NCI-H2081 (cell line): ENCODE data around the gene CNOT1.
"Not testable (repeated sequence)": the region's sequence is repeated elsewhere in the genome, so short reads cannot be mapped to it uniquely, and the experiment has no call there.

ENCODE experiments used
- DNase-seq, 2 experiments: peaks; one replicate each; lab custom pipeline; 2025; lab: John Stamatoyannopoulos, UW

Gene CNOT1

DNA sequence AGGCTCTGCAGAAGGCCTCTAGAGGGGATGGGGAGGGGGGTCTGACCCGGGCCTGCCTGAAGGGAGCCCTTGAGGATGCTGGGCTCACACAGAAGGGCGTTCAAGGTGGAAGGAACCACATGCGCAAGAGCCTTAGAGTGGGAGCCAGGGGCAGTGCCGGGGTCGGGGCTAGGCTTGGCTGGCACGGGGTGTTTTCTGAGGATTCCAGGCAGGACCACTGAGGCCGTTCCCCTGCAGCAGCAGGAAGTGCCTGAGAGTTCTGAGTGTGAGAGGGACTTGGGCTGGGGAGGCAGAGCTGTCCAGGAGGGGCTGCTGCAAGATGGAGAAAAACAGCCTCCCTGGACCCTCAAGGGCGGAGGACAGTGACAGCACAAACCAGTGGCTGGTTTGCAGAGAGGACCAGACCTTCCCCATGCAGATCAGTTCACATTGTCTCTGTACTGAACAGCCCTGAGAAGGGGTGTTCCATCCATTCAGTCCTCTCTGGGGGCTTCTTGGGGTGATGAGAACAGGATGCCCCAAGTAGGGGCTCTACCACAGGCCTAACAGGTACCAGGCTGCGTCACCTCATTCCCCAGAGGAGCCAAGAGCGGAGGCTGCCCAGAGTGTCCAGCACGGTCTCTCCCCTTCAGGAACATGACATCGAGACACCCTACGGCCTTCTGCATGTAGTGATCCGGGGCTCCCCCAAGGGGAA lies 126.3 kb downstream of the CNOT1 start:
- no peak for DNase-seq

DNA sequence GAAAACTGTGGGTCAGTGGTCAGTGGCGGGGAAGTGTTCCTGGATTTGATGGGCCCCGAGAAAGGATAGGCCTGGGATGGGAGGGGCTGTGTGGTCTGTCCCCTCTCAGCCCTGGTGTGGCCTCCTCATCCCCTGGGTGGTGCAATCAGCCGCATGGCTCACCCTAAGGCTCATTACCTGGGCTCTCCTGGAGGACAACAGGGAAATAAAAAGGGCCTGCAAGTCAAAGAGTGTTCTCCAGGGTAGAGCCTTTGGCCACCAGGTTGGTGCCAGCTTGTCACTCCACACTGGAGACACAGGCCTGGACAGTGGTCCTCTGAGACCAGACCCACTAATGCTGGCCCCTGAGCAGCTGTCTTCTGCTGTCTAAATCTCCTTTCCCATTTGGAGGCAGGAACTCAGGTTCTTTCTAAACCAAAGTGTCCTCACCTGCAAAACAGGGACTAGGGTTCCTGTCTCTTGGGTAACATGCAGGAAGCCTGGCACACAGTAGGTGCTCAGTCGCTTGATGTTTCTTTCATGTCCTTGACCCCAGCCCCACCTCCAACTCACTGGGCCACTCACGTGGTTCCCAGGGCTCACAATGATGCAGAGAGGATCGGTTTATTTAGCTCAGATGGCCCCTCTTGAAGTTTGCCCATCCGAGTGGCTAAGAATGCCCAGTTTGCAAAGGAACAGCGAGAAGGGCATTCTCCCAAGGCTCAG lies 127.3 kb downstream of the CNOT1 start:
- DNase-seq = no peak

- DNase-seq = peak; percentile 48 to 52
These were observed 128.1 kb downstream of the CNOT1 start for GRCh38 chr16:58501242-58502131.

DNA sequence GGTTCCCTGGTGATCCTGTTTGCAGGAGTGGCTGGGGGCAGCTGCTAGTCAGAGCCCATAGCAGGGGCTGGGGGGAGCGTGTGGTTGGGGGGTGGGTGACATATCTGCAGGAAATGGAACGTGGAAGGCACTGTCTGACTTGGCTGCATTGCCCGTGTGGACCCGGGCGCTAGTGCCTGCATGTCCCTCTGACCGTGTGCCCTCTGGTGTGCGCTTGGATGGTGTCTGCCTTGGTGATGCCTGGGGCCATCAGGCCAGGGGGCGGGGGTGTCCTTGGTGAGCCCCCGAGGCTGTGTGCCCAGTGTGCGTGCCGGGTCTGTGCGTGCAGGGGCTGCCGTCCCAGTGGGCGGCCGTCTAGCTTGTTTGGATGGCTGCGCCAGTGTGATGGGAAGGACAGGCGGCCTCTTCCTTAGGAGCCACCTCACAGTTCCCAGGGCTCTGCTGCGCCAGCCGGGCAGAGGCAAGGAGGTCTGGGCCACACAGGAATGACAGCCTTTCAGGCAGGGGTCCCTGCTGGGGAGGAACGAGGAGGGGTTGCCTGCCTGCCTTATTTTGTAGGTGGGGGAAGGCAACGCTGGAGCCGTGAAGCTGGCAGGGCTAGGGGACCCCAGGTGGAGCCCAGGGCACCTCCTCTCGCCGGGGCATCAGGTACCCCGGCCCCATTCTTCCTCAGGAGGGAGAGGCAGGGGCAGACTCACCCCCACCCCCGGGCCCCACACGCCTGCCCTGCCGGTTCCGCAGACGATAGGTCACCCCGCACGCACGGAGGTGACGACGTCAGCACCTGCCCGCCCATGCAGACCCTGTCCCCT lies 129.0 kb downstream of the CNOT1 start:
- peak in 1 of 2 experiments; percentile 52 for DNase-seq

DNA sequence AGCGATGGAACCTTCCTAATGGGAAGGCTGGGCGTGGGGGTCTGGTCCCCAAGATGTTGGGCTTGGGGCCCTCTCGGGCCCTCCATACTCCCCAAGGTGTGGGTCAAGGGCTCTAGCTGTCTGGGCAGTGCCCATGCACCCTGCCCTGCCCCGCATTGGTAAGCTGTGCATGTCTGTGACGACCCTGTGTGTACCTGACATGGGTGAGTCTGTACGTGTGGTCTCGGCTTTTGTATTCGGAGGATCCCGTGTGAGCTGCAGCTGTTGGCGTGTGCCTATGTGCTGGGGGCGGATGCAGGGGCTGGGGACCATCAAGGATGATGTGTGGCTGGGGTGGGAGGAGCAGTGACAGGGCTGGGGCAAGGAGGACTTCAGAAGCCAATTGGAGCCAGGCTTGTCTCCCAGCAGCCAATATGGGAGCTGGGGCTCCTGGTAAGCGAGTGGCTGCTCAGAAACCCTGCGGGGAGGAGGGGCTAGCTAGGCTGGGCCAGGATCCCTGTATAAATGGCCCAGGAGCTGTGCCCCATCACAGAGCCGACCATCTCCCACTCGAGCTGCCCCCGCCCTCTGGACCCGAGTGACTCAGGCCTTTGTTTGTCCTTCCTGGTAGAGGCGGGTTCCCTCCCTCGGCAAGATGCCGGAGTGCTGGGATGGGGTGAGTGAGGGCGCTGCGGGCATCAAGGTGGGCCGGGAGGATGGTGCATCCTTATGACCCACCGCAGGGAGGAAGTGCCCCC lies 129.8 kb downstream of the CNOT1 start, which contains the start of gene NDRG4:
Gene NDRG4, plus strand, starts transcription at position 529 of the 737 bp plus-strand sequence. Its CDS starts 106 bp downstream, at position 635.
- peak; percentile 58 to 66 for DNase-seq

GRCh38 chr16:58499092-58499511 lies 130.5 kb downstream of the CNOT1 start:
- DNase-seq = no peak

DNA sequence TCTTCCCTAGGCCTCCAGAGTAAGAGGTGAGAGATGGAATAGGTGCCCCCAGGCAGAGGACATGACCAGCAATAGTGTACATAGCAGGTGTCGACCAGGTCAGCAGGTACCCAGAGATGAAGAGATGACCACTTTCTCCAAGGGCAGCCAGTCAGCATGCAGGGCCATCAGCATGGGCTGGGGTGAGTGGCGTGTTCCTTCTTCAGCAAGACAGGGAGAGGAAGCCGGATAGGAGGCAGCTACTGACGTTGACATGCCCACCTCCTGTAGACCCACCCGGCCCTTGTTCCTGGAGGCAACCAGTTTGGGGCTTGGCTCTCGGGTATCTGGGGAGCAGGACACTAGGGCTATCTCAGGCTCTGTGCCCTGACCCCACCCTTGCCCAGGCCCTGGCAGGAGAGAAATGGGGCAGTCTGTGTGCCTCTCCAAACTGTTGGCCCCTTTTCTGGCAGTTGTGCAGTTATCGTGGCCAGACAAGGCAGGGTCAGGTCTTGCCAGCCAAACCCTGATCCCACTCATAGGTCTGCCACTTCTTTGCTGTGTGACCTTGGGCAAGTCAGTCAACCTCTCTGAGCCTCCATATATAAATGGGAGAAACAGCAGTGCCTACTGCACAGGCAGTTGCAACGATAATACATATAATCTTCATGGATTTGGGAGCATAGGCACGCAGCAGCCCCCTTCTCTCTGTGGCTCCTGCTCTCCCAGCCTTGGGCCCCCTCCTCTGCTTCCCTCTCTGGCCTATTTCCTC lies 131.1 kb downstream of the CNOT1 start:
- no peak for DNase-seq

DNA sequence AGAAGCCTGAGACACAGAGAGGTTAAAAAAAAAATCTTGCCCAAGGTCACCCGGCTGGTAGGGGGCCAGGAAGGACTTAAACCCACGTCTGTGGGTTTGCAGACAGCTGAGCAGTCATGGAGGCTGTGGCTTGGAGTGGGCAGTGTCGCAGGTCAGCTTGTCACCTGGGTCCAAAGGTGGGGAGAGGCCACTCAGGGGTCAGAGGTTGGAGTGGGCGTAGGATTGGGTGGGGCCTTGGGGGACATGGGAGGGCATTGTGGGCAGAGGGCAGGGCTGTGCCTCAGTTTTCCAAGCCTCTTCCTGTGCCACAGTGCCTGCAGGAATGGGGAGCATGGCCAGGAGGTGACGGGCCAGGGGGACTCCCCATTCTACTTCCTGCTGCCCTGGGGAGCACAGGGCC lies 131.7 kb downstream of the CNOT1 start:
- no peak for DNase-seq

GRCh38 chr16:58497468-58497867 lies 132.2 kb downstream of the CNOT1 start:
- no peak for DNase-seq

- no peak for DNase-seq
These were observed 133.9 kb downstream of the CNOT1 start for GRCh38 chr16:58495521-58496331.

DNA sequence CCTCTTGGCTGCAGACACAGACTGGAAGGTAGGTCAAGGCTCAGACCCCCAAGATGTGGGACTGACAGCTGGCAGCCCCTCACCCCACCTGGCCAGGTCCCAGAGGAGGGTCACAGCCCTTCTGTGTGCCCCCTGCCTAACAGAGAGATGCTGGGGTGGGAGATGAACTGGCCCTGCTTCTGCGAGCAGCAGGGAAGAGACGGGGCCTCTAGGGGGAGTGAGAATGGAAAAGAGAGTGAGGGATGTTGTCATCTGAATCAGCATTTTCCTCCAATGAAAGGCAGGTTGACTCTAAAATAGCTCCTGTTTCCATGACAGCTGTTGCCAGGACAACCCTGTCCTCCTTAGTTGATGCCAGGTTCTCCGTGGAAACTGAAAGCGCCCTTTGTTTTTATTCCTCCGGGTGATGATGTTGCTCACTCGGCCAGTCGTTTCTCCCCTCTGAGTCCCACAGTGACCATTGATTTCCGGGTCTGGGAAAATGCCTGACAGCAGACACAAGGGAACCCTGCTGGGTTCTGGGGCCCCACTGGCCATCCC lies 134.6 kb downstream of the CNOT1 start:
- peak; percentile 71 to 91 for DNase-seq

DNA sequence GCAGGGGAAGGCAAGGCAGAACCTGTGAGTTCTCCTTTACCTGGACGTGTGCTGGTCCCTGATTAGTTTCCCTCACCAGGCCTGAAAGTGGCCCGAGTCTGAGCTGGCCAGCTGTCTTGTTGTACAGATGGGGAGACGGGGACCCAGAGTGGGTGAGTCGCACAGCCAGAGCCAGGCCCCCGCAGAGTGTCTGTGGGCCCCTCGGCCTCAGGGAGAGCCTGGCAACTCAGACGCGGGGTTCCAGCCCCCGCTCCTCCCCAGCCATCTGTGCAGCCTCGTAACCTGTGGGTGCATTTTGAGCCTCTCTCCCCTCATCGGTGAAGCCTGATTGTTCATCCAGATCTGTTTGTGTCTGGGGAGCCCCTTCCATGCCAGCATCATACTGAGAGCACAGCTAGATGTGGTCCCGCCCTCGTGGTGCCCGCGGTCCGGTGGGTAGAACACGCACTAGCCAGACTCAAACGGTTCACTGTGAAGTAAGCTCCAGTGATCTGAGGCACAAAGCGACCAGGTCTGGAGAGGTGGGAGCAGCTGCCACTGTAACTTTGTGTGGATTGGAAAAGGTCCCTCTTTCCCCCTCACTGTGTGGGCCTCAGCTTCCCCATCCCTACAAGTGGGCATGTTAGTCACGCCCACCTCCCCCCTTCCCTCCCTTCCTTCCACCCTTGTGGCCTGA lies 135.7 kb downstream of the CNOT1 start:
- DNase-seq = no peak

GRCh38 chr16:58492735-58493134 lies 136.9 kb downstream of the CNOT1 start:
- no peak for DNase-seq

DNA sequence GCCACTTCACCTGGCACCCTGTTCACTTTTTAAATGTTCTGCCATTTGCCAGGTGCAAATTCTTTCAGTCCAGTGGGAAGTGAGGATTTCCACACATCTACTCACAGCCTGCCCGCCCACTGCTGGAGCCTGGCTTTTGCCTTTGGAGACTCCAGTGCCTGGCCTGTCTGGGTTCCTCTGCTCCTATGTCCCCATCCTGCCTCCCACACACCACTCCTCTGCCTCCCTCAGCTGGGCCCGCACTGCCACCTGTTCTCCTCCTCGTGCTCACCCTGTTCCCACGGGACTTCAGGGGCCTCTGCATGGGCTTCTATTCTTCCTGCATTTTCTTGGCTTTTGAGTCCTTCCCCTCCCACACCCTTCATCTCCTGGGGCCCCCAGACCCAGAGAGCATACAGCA lies 137.6 kb downstream of the CNOT1 start:
- DNase-seq = no peak

- not testable (repeated sequence) for DNase-seq
These were observed 139.1 kb downstream of the CNOT1 start for GRCh38 chr16:58490539-58490938.

DNA sequence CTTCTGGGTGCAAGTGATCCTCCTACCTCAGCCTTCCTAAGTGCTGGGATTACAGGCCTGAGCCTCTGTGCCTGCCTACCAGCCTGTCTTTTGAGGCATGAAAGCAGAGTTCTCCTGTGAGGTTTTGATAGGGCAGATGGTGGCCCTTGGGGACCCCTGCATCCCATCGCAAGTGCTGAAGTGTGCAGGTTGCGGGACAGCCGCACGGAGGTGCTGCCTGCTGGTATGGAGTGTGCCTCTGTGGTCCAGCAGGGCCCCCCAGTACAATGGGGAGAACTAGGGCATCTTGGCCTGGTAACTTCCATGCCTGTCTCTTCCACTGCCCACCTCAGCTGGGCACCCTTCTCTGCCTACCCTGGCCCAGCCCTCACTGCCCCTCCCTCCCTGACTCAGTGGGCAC lies 139.6 kb downstream of the CNOT1 start:
- no peak for DNase-seq

DNA sequence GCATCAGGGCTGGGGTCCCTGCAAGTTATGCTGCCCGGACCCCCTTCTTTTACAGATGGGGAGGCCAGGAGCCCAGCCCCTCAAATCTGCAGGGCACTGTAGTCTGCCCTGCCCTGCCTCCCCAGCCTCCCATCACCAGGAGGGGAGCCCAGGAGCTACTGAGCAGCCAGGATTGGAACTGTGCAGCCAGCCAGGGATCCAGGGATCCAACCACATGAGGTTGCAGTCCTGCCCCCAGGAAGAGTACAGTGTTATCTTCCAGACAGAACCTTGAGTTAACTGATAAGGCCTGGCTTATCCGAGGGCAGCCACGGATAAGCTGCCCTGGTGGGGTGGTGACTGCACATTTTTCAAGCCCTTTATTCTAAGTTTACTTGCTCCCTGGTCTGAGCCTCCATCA lies 141.1 kb downstream of the CNOT1 start:
- no peak for DNase-seq

GRCh38 chr16:58487566-58488351 lies 141.9 kb downstream of the CNOT1 start:
- peak; percentile 59 to 72 for DNase-seq
